ENCODE data around the gene STK11.

DNA sequence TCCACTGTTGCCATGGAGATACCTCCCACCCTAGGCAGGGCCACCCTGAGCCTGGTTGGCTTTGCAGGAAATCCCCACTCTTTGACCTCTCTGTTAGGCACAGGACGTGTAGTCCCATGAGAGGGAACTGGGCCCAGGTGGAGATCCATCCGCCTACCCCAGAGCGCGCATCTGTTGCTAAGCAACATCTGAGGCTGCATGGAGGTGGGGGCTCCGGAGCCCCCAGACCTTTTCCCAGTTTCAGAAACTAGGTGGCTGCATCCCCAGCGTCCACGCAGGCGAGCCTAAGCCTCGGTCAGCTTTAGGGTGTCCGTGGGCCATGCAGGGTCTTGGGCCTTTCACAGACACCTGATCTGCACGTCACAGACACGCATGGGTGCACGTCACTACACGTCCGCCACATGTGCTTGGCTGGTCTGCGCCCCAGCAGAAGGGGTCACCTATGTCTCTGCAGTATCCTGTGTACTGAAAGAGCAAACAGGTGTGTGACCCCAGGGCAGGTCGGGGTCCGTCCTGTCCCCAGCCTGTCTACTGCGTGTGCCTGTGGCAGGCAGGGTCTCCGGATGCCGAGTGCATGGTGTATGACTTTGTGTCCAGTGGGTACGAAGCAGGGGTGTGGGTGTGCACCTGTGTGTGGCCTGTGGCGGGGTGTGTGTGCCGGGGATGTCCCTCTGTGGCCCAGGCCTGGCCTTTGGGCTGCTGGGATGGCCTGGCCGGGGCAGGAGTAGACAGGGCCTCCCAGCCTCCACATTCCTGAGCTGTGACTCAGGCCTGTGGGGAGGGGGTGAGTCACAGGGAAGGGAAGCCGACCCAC is 59.4 kb downstream of the STK11 start:
- TF ChIP-seq, protein P1, sequence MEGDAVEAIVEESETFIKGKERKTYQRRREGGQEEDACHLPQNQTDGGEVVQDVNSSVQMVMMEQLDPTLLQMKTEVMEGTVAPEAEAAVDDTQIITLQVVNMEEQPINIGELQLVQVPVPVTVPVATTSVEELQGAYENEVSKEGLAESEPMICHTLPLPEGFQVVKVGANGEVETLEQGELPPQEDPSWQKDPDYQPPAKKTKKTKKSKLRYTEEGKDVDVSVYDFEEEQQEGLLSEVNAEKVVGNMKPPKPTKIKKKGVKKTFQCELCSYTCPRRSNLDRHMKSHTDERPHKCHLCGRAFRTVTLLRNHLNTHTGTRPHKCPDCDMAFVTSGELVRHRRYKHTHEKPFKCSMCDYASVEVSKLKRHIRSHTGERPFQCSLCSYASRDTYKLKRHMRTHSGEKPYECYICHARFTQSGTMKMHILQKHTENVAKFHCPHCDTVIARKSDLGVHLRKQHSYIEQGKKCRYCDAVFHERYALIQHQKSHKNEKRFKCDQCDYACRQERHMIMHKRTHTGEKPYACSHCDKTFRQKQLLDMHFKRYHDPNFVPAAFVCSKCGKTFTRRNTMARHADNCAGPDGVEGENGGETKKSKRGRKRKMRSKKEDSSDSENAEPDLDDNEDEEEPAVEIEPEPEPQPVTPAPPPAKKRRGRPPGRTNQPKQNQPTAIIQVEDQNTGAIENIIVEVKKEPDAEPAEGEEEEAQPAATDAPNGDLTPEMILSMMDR (IDR thresholded peaks at IDR 0.05; ENCODE audit: insufficient read depth, low read depth, low read length): no peak
- no peak for TF ChIP-seq EZH2 (IDR thresholded peaks at IDR 0.05; ENCODE audit: insufficient read depth, low read length)
